Mucosa of rectum (tissue), 2 donors: ENCODE data around the gene CIART.
A peak's percentile ranks its signal among the peaks of the same experiment; 100 is the strongest.

Experiments used
- H3K27ac ChIP-seq, 2 donors: one replicate each; pipeline ENCODE4 v1.7.0; 2013; ENCODE audit warnings: inconsistent platforms in 2 of 2, low read depth in 2 of 2, low read length in 2 of 2
- H3K27me3 ChIP-seq, 2 donors: one replicate each; pipeline ENCODE4 v1.7.0; 2013; ENCODE audit warnings: low read length in 2 of 2; ENCODE audit not compliant: control insufficient read depth in 2 of 2, insufficient read depth in 2 of 2
- H3K36me3 ChIP-seq, 2 donors: one replicate each; pipeline ENCODE4 v1.7.0; 2013; ENCODE audit warnings: low read length in 2 of 2; ENCODE audit not compliant: control insufficient read depth in 2 of 2, insufficient read depth in 2 of 2
- H3K4me1 ChIP-seq, 2 donors: one replicate each; pipeline ENCODE4 v1.7.0; 2013; ENCODE audit warnings: low read length in 2 of 2, mild to moderate bottlenecking in 1 of 2; ENCODE audit not compliant: control insufficient read depth in 2 of 2, insufficient read depth in 2 of 2
- H3K4me3 ChIP-seq, 2 donors: one replicate each; pipeline ENCODE4 v1.7.0; 2013; ENCODE audit warnings: low read length in 2 of 2
- H3K9ac ChIP-seq, 2 donors: one replicate each; pipeline ENCODE4 v1.7.0; 2013; ENCODE audit warnings: low read length in 2 of 2, low read depth in 1 of 2, mild to moderate bottlenecking in 1 of 2
- H3K9me3 ChIP-seq, 2 donors: one replicate each; pipeline ENCODE4 v1.7.0; 2013; ENCODE audit warnings: low read length in 2 of 2; ENCODE audit not compliant: control insufficient read depth in 2 of 2
- donor health status: healthy.
- donor health status: Normal muscosa, but diverticular disease.

CIART gene

DNA sequence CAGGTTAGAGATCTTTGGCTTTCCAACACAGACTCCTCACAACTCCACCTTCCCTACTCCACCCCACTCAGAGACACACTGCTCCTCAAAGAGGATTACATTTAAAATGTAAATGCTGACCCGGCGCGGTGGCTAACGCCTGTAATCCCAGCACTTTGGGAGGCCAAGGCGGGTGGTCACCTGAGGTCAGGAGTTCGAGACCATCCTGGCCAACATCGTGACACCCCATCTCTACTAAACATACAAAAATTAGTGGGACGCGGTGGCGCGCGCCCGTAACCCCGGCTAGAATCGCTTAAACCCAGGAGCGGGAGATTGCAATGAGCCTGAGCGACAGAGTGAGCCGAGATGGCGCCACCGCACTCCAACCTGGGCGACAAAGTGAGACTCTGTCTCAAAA is 44.6 kb upstream of the CIART start:
- no peak overlapping the region for H3K4me3 ChIP-seq
- no peak overlapping the region for H3K27ac ChIP-seq
- H3K4me1 ChIP-seq, result peaks cover 10 to 17% of the 10 kb centered on the region in 2 donors
- H3K9me3 ChIP-seq, result no peaks in the 10 kb centered on the region
- no peak overlapping the region for H3K9ac ChIP-seq
- H3K27me3 ChIP-seq, result no peaks in the 10 kb centered on the region
- no peaks in the 10 kb centered on the region for H3K36me3 ChIP-seq

- no peaks in the 10 kb centered on the region for H3K9me3 ChIP-seq
- no peaks in the 10 kb centered on the region for H3K27me3 ChIP-seq
- no peak overlapping the region for H3K4me3 ChIP-seq
- H3K4me1 ChIP-seq, result no peaks in the 10 kb centered on the region
- no peak overlapping the region for H3K27ac ChIP-seq
- H3K9ac ChIP-seq, result no peak overlapping the region
- H3K36me3 ChIP-seq, result no peaks in the 10 kb centered on the region
Observed at GRCh38 chr1:150243003-150243402, 39.4 kb upstream of the CIART start.

DNA sequence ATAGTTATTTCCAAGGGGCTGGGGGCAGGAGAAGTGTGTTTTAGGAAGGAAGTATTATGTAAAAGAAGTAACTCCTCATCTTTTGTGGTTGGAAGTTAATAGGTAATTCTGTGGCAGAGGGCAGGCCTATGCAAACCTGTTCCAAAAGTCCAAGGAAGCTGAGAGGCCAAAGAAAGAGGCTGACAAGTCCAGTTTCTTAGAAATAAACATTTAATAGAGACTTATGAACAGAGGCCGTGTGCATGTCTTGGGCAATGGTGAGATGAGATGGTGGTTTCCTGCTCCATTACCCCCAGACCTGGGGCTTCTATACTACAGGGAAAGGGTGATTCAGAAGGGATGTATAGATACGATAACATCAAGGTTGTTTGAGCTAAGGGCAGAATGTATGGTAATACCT is 32.4 kb upstream of the CIART start:
- Histone ChIP-seq H3K27me3 (no peaks in the 10 kb centered on the region), H3K9me3 (no peaks in the 10 kb centered on the region), H3K4me3 (no peak overlapping the region), H3K4me1 (peaks cover 0 to 2% of the 10 kb centered on the region in 2 donors), H3K36me3 (no peaks in the 10 kb centered on the region), H3K27ac (no peak overlapping the region), H3K9ac (no peak overlapping the region)

DNA sequence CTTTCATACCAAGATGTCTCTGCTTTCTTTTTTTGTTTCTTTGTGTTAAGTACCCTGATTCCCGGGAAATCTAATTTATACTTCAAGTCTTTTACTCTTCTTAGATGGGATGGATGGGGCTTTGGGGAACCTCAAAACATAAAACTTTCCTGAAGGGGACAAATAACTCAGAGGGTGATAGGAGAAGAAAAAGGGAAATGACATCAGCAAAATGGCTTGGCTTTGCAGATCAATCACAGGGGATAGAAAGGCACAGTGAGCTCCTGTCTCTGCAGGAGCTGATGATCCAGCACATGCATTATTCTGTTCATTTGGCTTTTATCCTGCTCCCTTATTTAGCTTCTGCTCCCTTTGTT is 26.2 kb upstream of the CIART start:
- H3K4me1 ChIP-seq, result peaks cover 13 to 15% of the 10 kb centered on the region in 2 donors
- no peaks in the 10 kb centered on the region for H3K36me3 ChIP-seq
- H3K9me3 ChIP-seq, result no peaks in the 10 kb centered on the region
- no peak overlapping the region for H3K27ac ChIP-seq
- peak overlapping the region in 1 of 2 donors; percentile 56 for H3K4me3 ChIP-seq
- peaks cover 0 to 5% of the 10 kb centered on the region in 2 donors for H3K27me3 ChIP-seq
- H3K9ac ChIP-seq, result peak overlapping the region in 1 of 2 donors; percentile 29

- no peak overlapping the region for H3K27ac ChIP-seq
- H3K9ac ChIP-seq, result peak overlapping the region in 1 of 2 donors; percentile 29
Observed at GRCh38 chr1:150256554-150257341, 25.6 kb upstream of the CIART start.

GRCh38 chr1:150257624-150258585 is 24.4 kb upstream of the CIART start, which contains the start of gene CA14:
TSS of gene CA14 (plus strand) at chr1:150257774. CDS start at chr1:150258129, 355 bp downstream.
- H3K9me3 ChIP-seq, result no peaks in the 10 kb centered on the region
- no peak within 1 kb of the TSS for H3K4me3 ChIP-seq
- H3K4me1 ChIP-seq, result peaks cover 13 to 15% of the 10 kb centered on the region in 2 donors
- no peaks in the 10 kb centered on the region for H3K36me3 ChIP-seq
- peaks cover 0 to 5% of the 10 kb centered on the region in 2 donors for H3K27me3 ChIP-seq
- no peak within 1 kb of the TSS for H3K27ac ChIP-seq
- H3K9ac ChIP-seq, result peak within 1 kb of the TSS in 1 of 2 donors; percentile 29

More at GRCh38 chr1:150256554-150257341, 25.6 kb upstream of the CIART start:
- no peaks in the 10 kb centered on the region for H3K9me3 ChIP-seq
- no peaks in the 10 kb centered on the region for H3K36me3 ChIP-seq
- peaks cover 13 to 15% of the 10 kb centered on the region in 2 donors for H3K4me1 ChIP-seq
- H3K27me3 ChIP-seq, result peaks cover 0 to 5% of the 10 kb centered on the region in 2 donors
- peak overlapping the region in 1 of 2 donors; percentile 56 for H3K4me3 ChIP-seq

DNA sequence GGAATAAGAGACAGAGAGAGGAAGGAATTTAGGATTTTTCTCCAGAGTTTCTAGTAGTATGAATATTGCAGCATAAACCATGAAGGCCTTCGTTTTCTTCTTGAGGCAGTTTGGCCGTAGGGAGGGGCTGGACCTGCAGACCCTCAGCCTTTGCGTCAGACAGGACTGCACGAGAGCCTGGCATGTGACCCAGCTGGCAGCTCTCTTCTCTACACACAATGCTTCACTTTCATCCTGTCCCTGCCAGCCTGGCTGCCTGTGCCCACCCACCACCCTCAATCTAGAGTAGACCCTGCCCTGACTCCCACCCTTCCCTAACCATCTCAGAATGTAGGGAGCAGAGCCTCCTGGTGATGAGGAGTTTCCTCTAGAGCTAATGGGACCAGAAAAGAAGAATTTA is 23.1 kb upstream of the CIART start:
- peaks cover 13 to 14% of the 10 kb centered on the region in 2 donors for H3K4me1 ChIP-seq
- H3K9me3 ChIP-seq, result no peaks in the 10 kb centered on the region
- H3K36me3 ChIP-seq, result no peaks in the 10 kb centered on the region
- H3K27me3 ChIP-seq, result peaks cover 0 to 5% of the 10 kb centered on the region in 2 donors
- H3K9ac ChIP-seq, result no peak overlapping the region
- no peak overlapping the region for H3K27ac ChIP-seq
- no peak overlapping the region for H3K4me3 ChIP-seq

DNA sequence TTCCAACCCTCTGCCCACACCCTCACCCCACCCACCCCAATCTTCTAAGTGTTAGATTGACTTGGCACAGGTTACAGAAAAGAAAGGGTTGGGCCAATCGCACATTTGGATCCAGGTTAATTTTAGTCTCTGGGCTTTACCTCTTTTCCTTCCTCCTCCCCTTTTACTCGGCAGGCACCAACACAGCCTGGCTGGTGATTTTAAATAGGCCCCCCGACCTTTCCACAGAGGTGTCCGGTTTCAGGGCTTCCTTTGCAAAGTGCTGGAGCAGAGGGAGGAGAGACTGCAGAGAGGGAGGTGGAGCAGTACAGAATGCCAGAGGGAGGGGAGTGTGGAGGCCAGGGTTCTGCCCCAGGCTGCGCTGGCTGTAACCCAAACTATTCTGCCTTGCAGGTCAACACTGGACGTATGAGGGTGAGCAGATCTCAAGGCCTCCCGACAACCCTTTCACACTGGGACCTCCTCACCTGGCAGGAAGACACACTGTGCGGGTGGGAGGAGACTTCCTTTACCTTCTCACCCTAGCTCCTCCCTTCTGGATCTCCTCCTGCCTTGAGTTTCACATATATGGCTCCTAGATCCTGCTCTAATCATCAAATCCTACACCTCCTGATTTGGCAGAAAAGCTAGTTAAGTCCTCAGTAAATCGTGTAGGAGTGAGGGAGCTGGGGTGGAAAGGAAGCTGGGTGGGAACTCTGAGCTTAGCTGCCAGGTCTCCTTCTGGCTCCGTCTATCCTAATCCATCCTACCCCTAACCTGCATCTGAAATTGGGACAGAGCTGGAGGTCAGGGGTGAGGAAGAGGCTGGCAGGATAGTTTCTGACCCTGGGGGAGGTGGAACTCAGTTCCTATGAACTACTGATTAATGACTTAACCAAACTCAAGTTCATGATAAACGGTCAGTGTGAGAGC is 22.3 kb upstream of the CIART start:
- Histone ChIP-seq H3K4me1 (peaks cover 13 to 14% of the 10 kb centered on the region in 2 donors), H3K27ac (peak overlapping the region; percentile 49 to 64), H3K27me3 (peaks cover 0 to 5% of the 10 kb centered on the region in 2 donors), H3K9ac (peak overlapping the region in 1 of 2 donors; percentile 44), H3K9me3 (no peaks in the 10 kb centered on the region), H3K4me3 (peak overlapping the region; percentile 59 to 61), H3K36me3 (peaks cover 6 to 8% of the 10 kb centered on the region in 2 donors)

GRCh38 chr1:150261367-150261766 is 21.0 kb upstream of the CIART start:
- H3K36me3 ChIP-seq, result peaks cover 15 to 21% of the 10 kb centered on the region in 2 donors
- no peak overlapping the region for H3K9ac ChIP-seq
- no peak overlapping the region for H3K27ac ChIP-seq
- H3K27me3 ChIP-seq, result peaks cover 0 to 5% of the 10 kb centered on the region in 2 donors
- H3K4me3 ChIP-seq, result no peak overlapping the region
- H3K4me1 ChIP-seq, result peaks cover 3 to 4% of the 10 kb centered on the region in 2 donors
- no peaks in the 10 kb centered on the region for H3K9me3 ChIP-seq
